GM04503 (cell line): ENCODE data around the gene WWP2.

Experiments
- DNase-seq: peaks from one replicate; pipeline ENCODE4 v3.0.0-alpha.2; 2012; ENCODE audit warnings: low read depth

Gene WWP2

GRCh38 chr16:69927056-69927757 lies 165.1 kb downstream of the WWP2 start:
- DNase-seq = no peak

DNA sequence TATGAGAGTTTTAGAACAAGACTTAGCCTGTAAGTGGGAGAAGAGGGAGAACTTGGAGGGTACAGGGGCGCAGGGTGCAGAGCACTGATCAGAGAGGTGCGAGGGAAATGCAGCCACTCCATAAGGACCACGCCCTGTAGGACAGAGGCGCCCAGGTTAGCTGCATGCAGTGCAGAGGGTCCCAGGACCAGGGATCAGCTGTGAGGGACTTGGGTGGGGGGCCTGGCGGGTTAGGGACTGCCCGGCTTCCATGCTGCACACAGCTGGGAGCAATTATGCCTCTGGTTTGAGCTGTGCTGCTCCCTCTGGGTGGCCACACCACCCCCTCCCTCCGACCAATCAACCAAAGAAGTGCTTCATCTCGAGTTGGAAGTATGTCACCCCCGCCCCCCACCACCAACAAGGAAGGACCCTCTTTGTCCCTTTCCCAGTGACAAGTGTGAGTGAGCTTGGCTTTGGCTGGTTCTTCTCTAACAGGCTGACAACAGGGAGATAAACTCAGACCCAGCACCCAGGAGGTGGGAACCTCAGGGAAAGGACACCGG lies 166.8 kb downstream of the WWP2 start:
- DNase-seq = no peak

DNA sequence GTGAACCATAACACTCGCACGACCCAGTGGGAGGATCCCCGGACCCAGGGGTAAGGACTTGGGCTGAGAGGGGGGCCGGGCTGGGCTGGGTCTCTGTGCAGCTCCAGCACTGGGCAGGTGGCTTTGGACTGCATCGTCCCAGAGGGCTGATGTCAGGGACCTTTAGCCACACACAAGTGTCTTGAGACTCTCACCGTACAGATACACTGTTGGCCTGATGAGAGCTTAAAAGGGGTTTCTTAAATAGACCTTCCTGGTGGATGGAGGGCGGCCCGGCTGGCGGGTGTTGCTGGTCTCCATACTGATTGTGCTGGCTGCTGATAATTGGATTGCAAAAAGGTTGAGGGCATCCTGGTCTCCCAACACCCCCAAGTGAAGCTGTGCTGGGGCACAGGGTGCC lies 167.3 kb downstream of the WWP2 start:
- no peak for DNase-seq

DNA sequence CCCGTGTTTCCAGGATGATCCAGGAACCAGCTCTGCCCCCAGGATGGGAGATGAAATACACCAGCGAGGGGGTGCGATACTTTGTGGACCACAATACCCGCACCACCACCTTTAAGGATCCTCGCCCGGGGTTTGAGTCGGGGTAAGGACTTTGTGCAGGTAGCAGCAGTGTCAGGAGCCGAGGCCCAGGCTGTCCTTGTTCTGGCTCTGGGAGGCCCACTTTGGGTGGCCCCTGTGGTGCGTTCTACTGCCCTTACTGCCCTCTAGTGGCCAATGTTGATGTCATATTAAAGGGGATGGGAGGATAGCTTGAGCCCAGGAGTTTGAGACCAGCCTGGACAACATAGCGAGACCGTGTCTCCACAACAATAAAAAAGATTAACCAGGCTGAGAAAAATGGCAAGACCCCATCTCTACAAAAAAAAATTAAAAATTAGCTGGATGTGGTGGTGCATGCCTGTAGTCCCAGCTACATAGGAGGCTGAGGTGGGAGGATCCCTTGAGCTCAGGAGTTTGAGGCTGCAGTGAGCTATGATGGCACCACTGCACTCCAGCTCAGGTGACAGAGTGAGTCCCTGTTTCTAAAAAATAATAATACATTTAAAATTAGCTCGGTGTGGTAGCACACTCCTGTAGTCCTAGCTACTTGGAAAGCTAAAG lies 168.1 kb downstream of the WWP2 start:
- no peak for DNase-seq

DNA sequence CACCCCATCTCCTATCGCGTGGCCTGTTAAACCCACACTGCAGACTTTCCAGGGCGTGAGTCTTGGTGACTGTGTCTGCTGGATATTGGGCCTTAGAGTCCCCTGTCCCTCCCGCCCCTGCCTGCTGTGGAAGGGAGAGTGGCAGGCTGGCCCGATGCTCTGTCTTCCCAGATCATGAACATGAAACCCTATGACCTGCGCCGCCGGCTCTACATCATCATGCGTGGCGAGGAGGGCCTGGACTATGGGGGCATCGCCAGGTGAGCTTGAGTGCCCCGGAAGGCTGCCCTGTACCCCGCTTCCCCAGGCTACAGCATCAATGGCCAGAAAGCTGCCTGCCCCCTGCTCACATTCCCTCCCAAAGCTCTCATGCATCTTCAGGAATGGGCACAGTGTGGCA lies 169.5 kb downstream of the WWP2 start:
- no peak for DNase-seq

- DNase-seq = no peak
Observed at GRCh38 chr16:69932228-69932627, 170.1 kb downstream of the WWP2 start.

DNA sequence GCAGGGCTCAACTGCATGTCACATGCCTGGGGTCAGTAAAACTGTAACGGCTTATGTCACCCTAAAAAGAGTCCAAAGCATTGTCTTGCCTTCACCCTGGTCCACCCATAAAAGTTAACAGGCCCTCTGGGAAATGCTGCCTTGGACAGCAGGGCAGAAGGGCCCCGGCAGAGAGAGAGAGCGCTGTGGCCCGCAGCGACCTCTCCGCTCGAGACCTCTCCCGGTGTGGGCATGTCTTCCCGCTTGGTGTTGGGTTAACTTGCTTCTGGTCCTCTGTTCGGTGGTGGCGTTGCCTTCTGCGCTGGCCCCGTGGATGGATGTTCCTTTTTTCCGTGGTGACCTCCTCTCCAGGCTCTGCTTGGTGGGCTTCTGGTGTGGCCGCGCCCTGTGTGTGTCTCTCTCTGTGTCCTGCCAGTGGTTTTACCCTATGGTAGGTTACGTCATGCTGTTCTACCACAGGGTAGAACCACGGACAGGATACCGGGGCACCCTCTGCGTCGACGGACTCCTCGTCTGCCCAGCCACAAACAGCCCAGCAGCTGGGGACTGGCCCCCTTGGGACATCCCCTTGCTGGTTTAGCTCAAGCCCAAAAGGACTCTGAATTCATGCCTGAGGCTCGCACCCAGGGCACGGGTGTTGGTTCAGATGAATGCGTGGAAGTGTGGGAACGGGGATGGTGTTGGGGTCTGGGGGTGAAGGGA lies 170.7 kb downstream of the WWP2 start:
- no peak for DNase-seq

GRCh38 chr16:69934044-69934443 lies 171.9 kb downstream of the WWP2 start:
- DNase-seq = no peak

GRCh38 chr16:69934751-69935150 lies 172.6 kb downstream of the WWP2 start:
- DNase-seq = no peak

DNA sequence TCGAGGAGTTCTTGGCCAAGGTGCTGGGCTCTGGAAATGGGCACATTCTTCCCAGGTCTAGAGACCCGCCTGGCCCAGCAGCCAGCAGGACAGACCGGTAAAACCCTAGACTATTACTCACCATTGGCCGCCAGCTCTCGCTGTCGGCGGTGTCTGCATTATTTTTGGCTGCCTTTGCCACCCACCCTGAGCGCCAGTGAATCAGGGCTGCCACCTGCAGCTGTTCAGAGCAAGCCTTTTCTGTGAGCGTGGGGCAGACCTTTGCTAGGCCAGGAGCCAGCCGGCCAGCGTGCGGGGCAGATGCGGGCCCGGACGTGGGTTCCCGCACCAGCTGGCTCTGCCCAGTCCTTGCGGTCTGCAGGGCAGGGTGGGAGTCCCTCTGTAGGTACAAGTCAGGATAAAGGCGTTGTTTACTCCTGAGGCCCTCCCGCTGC lies 173.2 kb downstream of the WWP2 start:
- DNase-seq = no peak

GRCh38 chr16:69935740-69936139 lies 173.6 kb downstream of the WWP2 start:
- no peak for DNase-seq

- DNase-seq = no peak
Observed at GRCh38 chr16:69936252-69936651, 174.1 kb downstream of the WWP2 start.

DNA sequence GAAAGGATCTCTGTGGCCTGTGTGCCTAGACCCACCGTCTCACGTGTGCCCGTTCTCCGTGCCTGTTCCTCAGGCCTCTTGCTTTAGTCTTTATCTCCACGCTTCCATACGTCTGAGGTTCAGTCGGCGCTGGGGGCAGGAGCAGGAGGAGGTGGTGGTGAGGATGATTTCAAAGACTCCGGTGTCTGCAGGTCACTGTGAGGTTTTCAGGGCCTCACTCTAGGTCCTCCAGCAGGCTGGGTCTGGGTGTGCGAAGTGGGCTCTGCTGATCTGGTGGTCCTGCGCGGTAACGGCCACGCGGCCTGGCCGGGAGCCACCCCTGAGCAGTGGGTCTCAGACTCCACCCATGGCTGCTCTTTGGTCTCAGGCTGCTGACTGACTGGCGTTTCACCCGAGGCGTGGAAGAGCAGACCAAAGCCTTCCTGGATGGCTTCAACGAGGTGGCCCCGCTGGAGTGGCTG lies 174.6 kb downstream of the WWP2 start:
- no peak for DNase-seq

GRCh38 chr16:69937465-69937951 lies 175.4 kb downstream of the WWP2 start:
- DNase-seq = no peak

GRCh38 chr16:69938981-69939820 lies 177.1 kb downstream of the WWP2 start:
- DNase-seq = no peak

DNA sequence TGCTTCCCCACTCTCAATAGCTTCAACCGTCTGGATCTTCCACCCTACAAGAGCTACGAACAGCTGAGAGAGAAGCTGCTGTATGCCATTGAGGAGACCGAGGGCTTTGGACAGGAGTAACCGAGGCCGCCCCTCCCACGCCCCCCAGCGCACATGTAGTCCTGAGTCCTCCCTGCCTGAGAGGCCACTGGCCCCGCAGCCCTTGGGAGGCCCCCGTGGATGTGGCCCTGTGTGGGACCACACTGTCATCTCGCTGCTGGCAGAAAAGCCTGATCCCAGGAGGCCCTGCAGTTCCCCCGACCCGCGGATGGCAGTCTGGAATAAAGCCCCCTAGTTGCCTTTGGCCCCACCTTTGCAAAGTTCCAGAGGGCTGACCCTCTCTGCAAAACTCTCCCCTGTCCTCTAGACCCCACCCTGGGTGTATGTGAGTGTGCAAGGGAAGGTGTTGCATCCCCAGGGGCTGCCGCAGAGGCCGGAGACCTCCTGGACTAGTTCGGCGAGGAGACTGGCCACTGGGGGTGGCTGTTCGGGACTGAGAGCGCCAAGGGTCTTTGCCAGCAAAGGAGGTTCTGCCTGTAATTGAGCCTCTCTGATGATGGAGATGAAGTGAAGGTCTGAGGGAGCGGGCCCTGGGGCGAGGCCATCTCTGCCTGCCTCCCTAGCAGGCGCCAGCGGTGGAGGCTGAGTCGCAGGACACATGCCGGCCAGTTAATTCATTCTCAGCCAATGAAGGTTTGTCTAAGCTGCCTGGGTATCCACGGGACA lies 177.9 kb downstream of the WWP2 start:
- no peak for DNase-seq

- DNase-seq = no peak
Observed at GRCh38 chr16:69940676-69941075, 178.5 kb downstream of the WWP2 start.

DNA sequence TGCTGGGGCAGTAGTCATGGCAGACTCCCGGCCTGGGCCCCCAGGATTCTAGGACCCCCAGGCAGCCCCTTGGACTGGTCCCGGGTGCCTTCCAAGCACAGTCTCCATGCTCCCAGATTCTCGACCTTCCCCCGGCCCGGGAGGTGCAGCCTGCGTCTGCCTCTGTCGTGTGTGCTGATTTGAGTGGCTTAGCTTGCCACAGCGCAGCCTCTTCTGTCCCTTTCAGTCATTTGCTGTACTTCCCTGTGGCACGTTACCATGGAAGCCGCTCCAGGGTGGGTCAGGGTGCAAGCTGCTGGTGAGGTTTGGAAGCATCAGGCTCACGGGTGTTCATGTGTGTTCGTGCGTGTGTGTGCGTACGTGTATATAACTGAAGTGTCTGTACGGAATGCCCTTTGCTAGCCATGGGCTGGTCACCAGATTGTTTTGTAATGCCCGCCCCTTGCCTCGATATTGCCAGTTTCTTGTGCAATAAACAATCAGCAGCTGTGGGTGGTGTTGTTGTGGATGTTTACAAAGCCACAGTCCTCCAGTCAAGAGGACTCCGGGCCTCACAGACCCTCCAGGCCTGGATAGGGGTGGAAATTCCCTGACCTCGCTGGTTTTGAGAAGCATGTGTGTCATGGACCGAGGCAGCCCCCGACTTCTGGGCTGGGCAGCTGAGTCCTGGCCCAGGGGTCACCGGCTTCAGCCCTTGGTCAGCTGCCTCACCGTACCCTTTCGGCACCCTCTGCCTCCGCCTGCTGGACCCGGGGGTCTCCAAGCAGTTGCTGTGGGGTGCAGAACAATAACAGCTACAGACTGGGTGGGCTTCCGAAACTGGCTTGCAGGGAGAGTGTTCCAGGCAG lies 179.3 kb downstream of the WWP2 start:
- DNase-seq = no peak

DNA sequence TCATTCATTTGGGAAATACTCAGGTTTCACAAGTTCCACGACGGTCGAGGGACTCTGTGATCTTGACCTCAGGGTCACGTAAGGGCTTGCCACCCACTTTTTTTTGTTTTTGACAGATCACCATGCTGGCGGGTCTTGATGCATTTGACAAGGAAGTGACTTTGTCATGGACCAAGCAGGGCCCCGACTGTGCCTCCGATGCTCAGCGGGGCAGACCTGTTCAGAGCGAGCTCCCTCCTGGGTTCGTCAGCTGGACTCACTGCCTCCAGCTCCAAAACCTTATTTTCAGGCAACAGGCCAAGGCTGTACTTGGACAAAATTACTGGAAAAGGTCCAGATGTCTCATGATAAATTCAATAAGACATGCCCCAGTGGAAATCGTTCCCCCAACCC lies 180.0 kb downstream of the WWP2 start:
- DNase-seq = no peak

- DNase-seq = no peak
Observed at GRCh38 chr16:69942627-69943170, 180.6 kb downstream of the WWP2 start.
